BLaER1 treated with 17β-estradiol and CSF1 and Interleukin-3, amounts not matched to agents 10 nM and 100 nM (cell line): ENCODE data around the gene UNC119B.
A peak's percentile ranks its signal among the peaks of the same experiment; 100 is the strongest.
"Not testable (repeated sequence)": the region's sequence is repeated elsewhere in the genome, so short reads cannot be mapped to it uniquely, and the experiment has no call there.

ENCODE experiments used
- H3K27ac ChIP-seq, 11 experiments: shearing (Covaris generic); formaldehyde crosslinking; 2 replicates each; pipeline ENCODE4 v1.8.1; 2022
- H3K27me3 ChIP-seq, 11 experiments: shearing (Covaris generic); formaldehyde crosslinking; 2 replicates each; pipeline ENCODE4 v1.8.1; 2022
- H3K36me3 ChIP-seq, 11 experiments: shearing (Covaris generic); formaldehyde crosslinking; 2 replicates each; pipeline ENCODE4 v1.8.1; 2022
- H3K4me1 ChIP-seq, 10 experiments: shearing (Covaris generic); formaldehyde crosslinking; 2 replicates each; pipeline ENCODE4 v1.8.1; 2022
- H3K4me2 ChIP-seq, 11 experiments: shearing (Covaris generic); formaldehyde crosslinking; 2 replicates each; pipeline ENCODE4 v1.8.1; 2022
- H3K4me3 ChIP-seq, 10 experiments: shearing (Covaris generic); formaldehyde crosslinking; 2 replicates each; pipeline ENCODE4 v1.8.1; 2022
- H3K9ac ChIP-seq, 11 experiments: shearing (Covaris generic); formaldehyde crosslinking; 2 replicates each; pipeline ENCODE4 v1.8.1; 2022
- H3K9me3 ChIP-seq, 11 experiments: shearing (Covaris generic); formaldehyde crosslinking; replicated peaks in 1 of 11; 2 replicates each; pipeline ENCODE4 v1.8.1; 2022
- H4K20me1 ChIP-seq, 11 experiments: shearing (Covaris generic); formaldehyde crosslinking; 2 replicates each; pipeline ENCODE4 v1.8.1; 2022
- Cebpa-rat ChIP-seq, 11 experiments: shearing (Covaris generic); IDR thresholded peaks; 2 replicates each; pipeline ENCODE4 v1.8.1; 2022

Gene UNC119B

GRCh38 chr12:120725659-120726509 lies 15.6 kb downstream of the UNC119B start, which contains the start of gene ACADS:
Gene ACADS, plus strand, starts transcription at chr12:120725826. Its CDS starts 60 bp downstream, at chr12:120725886.
- no peaks in the 10 kb centered on the region for H3K9me3 ChIP-seq
- TF ChIP-seq Cebpa-rat (IDR thresholded peaks at IDR 0.05) = no peak
- H3K4me1 ChIP-seq = peaks cover 16 to 38% (median 36%) of the 10 kb centered on the region in 10 experiments
- peak within 1 kb of the TSS; percentile 61 to 78 (median 68) for H3K4me3 ChIP-seq
- peaks cover 37 to 76% (median 65%) of the 10 kb centered on the region in 11 experiments for H3K36me3 ChIP-seq
- H4K20me1 ChIP-seq = peaks cover 0 to 36% (median 23%) of the 10 kb centered on the region in 11 experiments; a peak in 17 of 22 replicates
- no peaks in the 10 kb centered on the region for H3K27me3 ChIP-seq
- peak within 1 kb of the TSS; percentile 56 to 82 (median 69); a peak in 21 of 22 replicates for H3K27ac ChIP-seq
- H3K9ac ChIP-seq = peak within 1 kb of the TSS; percentile 75 to 87 (median 83)
- peak within 1 kb of the TSS; percentile 81 to 97 (median 94) for H3K4me2 ChIP-seq

DNA sequence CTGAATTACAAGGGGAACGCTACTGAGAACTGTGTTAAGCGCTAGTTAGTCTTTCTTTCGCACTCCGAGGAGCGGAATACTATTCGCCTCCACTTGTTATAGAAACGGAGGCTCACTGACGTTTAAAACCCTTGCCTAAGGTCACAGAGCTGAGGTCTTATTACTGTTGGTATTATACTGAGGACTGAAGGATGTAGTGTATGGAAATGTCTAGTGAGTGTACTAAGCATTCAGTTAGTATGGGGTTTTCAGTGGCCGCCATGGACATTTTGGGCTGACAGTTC lies 16.2 kb downstream of the UNC119B start:
- peak overlapping the region in 9 of 11 experiments; percentile 75 to 87 (median 83); a peak in 13 of 22 replicates for H3K9ac ChIP-seq
- no peaks in the 10 kb centered on the region for H3K9me3 ChIP-seq
- peak overlapping the region; percentile 61 to 78 (median 68); a peak in 16 of 20 replicates for H3K4me3 ChIP-seq
- peaks cover 0 to 31% (median 18%) of the 10 kb centered on the region in 11 experiments; a peak in 17 of 22 replicates for H4K20me1 ChIP-seq
- H3K4me1 ChIP-seq = peaks cover 13 to 32% (median 30%) of the 10 kb centered on the region in 10 experiments
- H3K4me2 ChIP-seq = peak overlapping the region; percentile 81 to 97 (median 94)
- H3K27me3 ChIP-seq = no peaks in the 10 kb centered on the region
- H3K27ac ChIP-seq = no peak overlapping the region
- no peak for TF ChIP-seq Cebpa-rat (IDR thresholded peaks at IDR 0.05)
- H3K36me3 ChIP-seq = peaks cover 32 to 75% (median 65%) of the 10 kb centered on the region in 11 experiments

DNA sequence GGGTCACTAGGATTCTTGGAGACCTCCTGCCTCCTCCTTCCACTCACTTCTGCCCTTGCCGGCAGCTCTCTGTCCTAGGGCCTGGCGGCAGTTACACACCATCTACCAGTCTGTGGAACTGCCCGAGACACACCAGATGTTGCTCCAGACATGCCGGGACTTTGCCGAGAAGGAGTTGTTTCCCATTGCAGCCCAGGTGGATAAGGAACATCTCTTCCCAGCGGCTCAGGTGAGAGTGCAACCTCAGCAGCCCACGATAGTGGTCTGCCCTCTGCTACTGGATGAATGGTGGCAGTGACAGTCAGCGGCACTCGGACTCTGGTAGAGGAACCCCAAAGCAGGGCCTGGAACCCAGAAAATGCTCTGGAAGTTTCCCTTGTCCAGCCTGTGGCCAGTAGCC lies 16.7 kb downstream of the UNC119B start:
- Histone ChIP-seq H3K36me3 (peaks cover 27 to 70% (median 59%) of the 10 kb centered on the region in 11 experiments), H3K4me1 (peaks cover 13 to 27% (median 25%) of the 10 kb centered on the region in 10 experiments), H3K4me3 (no peak overlapping the region), H4K20me1 (peaks cover 0 to 26% (median 13%) of the 10 kb centered on the region in 11 experiments; a peak in 15 of 22 replicates), H3K27me3 (no peaks in the 10 kb centered on the region), H3K9me3 (peaks cover 0 to 2% (median under 1%) of the 10 kb centered on the region in 11 experiments; a peak in 6 of 22 replicates), H3K27ac (no peak overlapping the region), H3K9ac (no peak overlapping the region), H3K4me2 (peak overlapping the region in 7 of 11 experiments; percentile 92 to 97 (median 95); a peak in 8 of 22 replicates)
- no peak for TF ChIP-seq Cebpa-rat (IDR thresholded peaks at IDR 0.05)

DNA sequence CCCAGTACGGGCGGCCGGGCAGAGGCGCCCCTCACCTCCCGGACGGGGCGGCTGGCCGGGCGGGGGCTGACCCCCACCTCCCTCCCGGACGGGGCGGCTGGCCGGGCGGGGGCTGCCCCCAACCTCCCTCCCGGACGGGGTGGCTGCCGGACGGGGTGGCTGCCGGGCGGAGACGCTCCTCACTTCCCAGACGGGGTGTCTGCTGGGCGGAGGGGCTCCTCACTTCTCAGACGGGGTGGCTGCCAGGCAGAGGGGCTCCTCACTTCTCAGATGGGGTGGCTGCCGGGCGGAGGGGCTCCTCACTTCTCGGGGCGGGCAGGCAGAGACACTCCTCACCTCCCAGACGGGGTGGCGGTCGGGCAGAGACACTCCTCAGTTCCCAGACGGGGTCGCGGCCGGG lies 21.9 kb downstream of the UNC119B start:
- H3K4me3 ChIP-seq = not testable (repeated sequence)
- peaks cover 0 to 11% (median 4%) of the 10 kb centered on the region in 11 experiments; a peak in 6 of 22 replicates for H3K9me3 ChIP-seq
- peaks cover 0 to 15% (median 0%) of the 10 kb centered on the region in 11 experiments; a peak in 1 of 22 replicates for H4K20me1 ChIP-seq

GRCh38 chr12:120733574-120733973 lies 23.3 kb downstream of the UNC119B start:
- TF ChIP-seq Cebpa-rat (IDR thresholded peaks at IDR 0.05) = no peak
- H3K9ac ChIP-seq = no peak overlapping the region
- H3K4me1 ChIP-seq = no peaks in the 10 kb centered on the region
- H3K27ac ChIP-seq = no peak overlapping the region
- peaks cover 0 to 26% (median 0%) of the 10 kb centered on the region in 11 experiments; a peak in 1 of 22 replicates for H4K20me1 ChIP-seq
- H3K9me3 ChIP-seq = peaks cover 0 to 11% (median 4%) of the 10 kb centered on the region in 11 experiments; a peak in 6 of 22 replicates
- H3K36me3 ChIP-seq = peaks cover 14 to 31% (median 23%) of the 10 kb centered on the region in 11 experiments; a peak in 21 of 22 replicates
- H3K27me3 ChIP-seq = no peaks in the 10 kb centered on the region
- no peak overlapping the region for H3K4me2 ChIP-seq
- H3K4me3 ChIP-seq = no peak overlapping the region

More for the DNA sequence above, 21.9 kb downstream of the UNC119B start:
- H3K27ac ChIP-seq, H3K4me2 ChIP-seq, H3K27me3 ChIP-seq, H3K4me1 ChIP-seq, H3K9ac ChIP-seq: not testable (repeated sequence)
- H3K36me3 ChIP-seq = peaks cover 14 to 40% (median 34%) of the 10 kb centered on the region in 11 experiments; a peak in 21 of 22 replicates

DNA sequence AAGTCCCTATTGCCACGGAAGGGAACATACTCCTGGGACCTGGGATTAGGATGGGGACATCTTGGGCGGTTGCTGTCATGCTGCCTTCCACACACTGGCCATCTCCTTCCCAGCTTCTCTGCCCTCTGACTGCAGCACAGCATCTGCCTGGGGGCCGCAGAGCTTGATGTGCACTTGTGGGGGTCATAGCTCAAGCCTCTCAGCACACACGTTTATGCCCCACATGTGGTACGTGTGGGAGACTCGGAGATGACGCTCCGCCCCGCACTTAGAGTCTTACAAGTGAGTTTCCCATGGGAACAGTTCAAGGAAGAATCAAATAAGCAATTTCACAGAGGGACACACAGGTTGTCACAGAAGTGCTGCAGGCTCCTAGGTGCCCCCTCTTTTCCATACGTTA lies 24.0 kb downstream of the UNC119B start:
- peaks cover 0 to 32% (median 0%) of the 10 kb centered on the region in 11 experiments; a peak in 2 of 22 replicates for H4K20me1 ChIP-seq
- peaks cover 0 to 11% (median 4%) of the 10 kb centered on the region in 11 experiments; a peak in 6 of 22 replicates for H3K9me3 ChIP-seq
- no peaks in the 10 kb centered on the region for H3K27me3 ChIP-seq
- no peak overlapping the region for H3K9ac ChIP-seq
- H3K27ac ChIP-seq = no peak overlapping the region
- H3K4me2 ChIP-seq = no peak overlapping the region
- H3K4me1 ChIP-seq = peaks cover 0 to 2% (median 0%) of the 10 kb centered on the region in 10 experiments; a peak in 4 of 20 replicates
- no peak overlapping the region for H3K4me3 ChIP-seq
- no peak for TF ChIP-seq Cebpa-rat (IDR thresholded peaks at IDR 0.05)
- H3K36me3 ChIP-seq = peaks cover 14 to 33% (median 24%) of the 10 kb centered on the region in 11 experiments; a peak in 20 of 22 replicates

DNA sequence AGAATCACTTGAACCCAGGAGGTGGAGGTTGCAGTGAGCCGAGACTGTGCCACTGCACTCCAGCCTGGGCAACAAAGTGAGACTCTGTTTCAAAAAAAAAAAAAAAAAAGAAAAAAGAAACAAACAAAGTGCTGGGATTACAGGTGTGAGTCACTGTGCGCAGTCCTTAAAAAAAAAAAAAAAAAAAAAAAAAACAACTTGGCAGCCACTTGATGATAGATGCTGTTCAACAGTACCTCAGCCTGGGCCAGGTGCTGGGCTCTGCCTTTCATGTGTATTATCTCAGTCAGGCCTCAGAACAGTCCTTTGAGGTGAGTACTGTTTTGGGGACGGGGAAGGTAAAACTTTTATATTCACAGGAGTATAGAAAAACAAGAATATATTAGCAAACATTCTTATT lies 24.9 kb downstream of the UNC119B start:
- peaks cover 0 to 35% (median 0%) of the 10 kb centered on the region in 11 experiments; a peak in 2 of 22 replicates for H4K20me1 ChIP-seq

DNA sequence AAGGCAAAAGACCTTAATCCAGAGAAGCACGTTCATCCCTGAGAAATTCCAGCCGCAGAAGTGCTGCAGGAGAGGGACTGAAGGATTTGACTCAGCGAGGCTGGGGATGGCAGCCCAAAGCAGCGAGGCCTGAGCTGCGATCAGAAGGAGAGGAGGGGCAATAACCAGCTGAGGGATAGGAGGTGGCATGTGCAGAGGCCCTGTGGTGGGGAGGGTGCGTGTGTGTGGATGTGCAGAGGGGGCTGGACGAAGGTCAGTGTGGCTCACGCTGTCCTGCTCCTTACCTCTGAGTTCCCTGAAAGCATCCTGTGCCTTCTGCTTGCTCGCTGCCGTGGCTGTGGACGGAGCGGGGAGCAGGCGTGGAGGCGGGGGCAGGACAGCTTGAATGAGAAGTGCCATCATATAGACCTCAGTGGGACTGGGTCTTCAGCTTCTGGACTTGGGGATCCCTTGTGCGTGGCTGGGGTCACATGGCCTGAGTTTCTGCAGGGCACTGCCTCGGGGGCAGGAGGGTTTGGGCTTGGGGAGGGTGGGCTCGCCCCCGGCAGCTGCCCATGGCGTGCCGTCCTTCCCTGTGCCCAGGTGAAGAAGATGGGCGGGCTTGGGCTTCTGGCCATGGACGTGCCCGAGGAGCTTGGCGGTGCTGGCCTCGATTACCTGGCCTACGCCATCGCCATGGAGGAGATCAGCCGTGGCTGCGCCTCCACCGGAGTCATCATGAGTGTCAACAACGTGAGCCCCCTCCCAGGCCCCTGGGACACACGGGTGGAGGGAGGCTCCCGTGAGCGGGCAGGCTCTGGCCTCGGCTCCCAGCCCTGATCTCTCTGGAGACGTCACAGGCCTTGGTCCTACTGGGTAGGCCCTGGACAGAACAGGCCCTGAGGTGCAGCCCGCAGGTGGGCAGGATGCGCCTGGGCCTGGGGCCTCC lies 26.4 kb downstream of the UNC119B start:
- Histone ChIP-seq H3K4me3 (no peak overlapping the region), H3K27ac (no peak overlapping the region), H3K4me1 (peaks cover 0 to 12% (median 2%) of the 10 kb centered on the region in 10 experiments; a peak in 9 of 20 replicates), H3K27me3 (no peaks in the 10 kb centered on the region), H3K9ac (no peak overlapping the region), H4K20me1 (peaks cover 0 to 35% (median 0%) of the 10 kb centered on the region in 11 experiments; a peak in 2 of 22 replicates), H3K4me2 (no peak overlapping the region), H3K36me3 (peaks cover 0 to 16% (median 5%) of the 10 kb centered on the region in 11 experiments; a peak in 7 of 22 replicates), H3K9me3 (peaks cover 0 to 11% (median 4%) of the 10 kb centered on the region in 11 experiments; a peak in 6 of 22 replicates)
- no peak for TF ChIP-seq Cebpa-rat (IDR thresholded peaks at IDR 0.05)

More for the DNA sequence above, 24.9 kb downstream of the UNC119B start:
- Histone ChIP-seq H3K4me3 (no peak overlapping the region), H3K9ac (no peak overlapping the region), H3K27me3 (no peaks in the 10 kb centered on the region), H3K4me1 (peaks cover 0 to 9% (median 0%) of the 10 kb centered on the region in 10 experiments; a peak in 6 of 20 replicates), H3K4me2 (no peak overlapping the region), H3K36me3 (peaks cover 8 to 28% (median 16%) of the 10 kb centered on the region in 11 experiments; a peak in 19 of 22 replicates), H3K27ac (no peak overlapping the region), H3K9me3 (peaks cover 0 to 11% (median 4%) of the 10 kb centered on the region in 11 experiments; a peak in 6 of 22 replicates)
- TF ChIP-seq Cebpa-rat (IDR thresholded peaks at IDR 0.05) = no peak
